Activated CD4-positive, alpha-beta memory T cell treated with anti-CD3 and anti-CD28 coated beads, Interleukin-2, amount 10 ng/mL, durations not matched to agents 7 days and 5 days (primary cell): ENCODE data around the gene KCNA10. TPM values are rescaled to one million over a fixed set of nuclear protein-coding genes. Genes with fewer than 3 reads are reported as not detected.

Experiments used
- total RNA-seq, 2 experiments: library from RNA; stranded (reverse); gene quantifications; one replicate each; pipeline ENCODE4 v1.2.3, GENCODE V29; 2021

The KCNA10 gene
- total RNA-seq, 2 experiments from 2014 or later: not detected

Other genes with a start within 250 kb of the KCNA10 start
- 10 to 100 TPM; 63.4 to 68.1 TPM for gene RBM15, start 179.8 kb downstream of the KCNA10 start, total RNA-seq
- under 1 TPM; 0.35 to 0.55 TPM for gene SLC16A4, start 128.1 kb downstream of the KCNA10 start, total RNA-seq
- 100 to 1,000 TPM; 127 to 128 TPM for gene LAMTOR5, start 111.5 kb downstream of the KCNA10 start, total RNA-seq
- not detected for gene PROK1, start 68.0 kb downstream of the KCNA10 start, total RNA-seq
- 1 to 10 TPM; 5.9 to 6.6 TPM for gene KCNA2, start 87.2 kb upstream of the KCNA10 start, total RNA-seq
- 10 to 100 TPM; 84.9 to 86.2 TPM for gene KCNA3, start 155.8 kb upstream of the KCNA10 start, total RNA-seq